HCT116 (cell line): ENCODE data around the gene KANK2. TPM values are rescaled to one million over a fixed set of nuclear protein-coding genes. Genes with fewer than 3 reads are reported as not detected.

ENCODE experiments used
- ATAC-seq: fragments of 200-7000 bp; cut with Tn5 transposase; 2 replicates; pipeline ENCODE4 v1.9.1; 2020; ENCODE audit warnings: mild to moderate bottlenecking, moderate library complexity
- BruUV-seq: library from RNA; stranded (reverse); fragments of 400-500 nt; replicated peaks from 2 replicates; lab custom pipeline; 2021; lab: Mats Ljungman, UMichigan
- CTCF ChIA-PET: fragments of 300-600 bp; sonication (Branson Sonifier 250); formaldehyde crosslinking; loops from one replicate; lab custom pipeline; 2021; ENCODE audit warnings: antibody characterized with exemption; lab: Charles Lee
- POLR2A ChIA-PET: fragments of 300-600, 350-600 bp; sonication (Branson Sonifier 250); formaldehyde crosslinking; loops from one replicate; lab custom pipeline; 2021; ENCODE audit warnings: antibody characterized with exemption; lab: Charles Lee
- RAD21 ChIA-PET, 2 experiments: fragments of 300-600 bp; sonication (Branson Sonifier 250); formaldehyde crosslinking; loops; one replicate each; lab custom pipeline; 2023; ENCODE audit warnings: low total read pairs in 2 of 2; ENCODE audit not compliant: uncharacterized antibody in 2 of 2, unreplicated experiment in 2 of 2, low non-redundant PET in 1 of 2; lab: Charles Lee
- DNase-seq: peaks from one replicate; pipeline ENCODE4 v3.0.0-alpha.2; 2010; ENCODE audit warnings: low read depth, low spot score
- H2AFZ ChIP-seq: fragments of 200-600 bp; shearing (Covaris generic), sonication (generic); 2 replicates; pipeline ENCODE4 v1.6.1; 2017; ENCODE audit warnings: low read depth, mixed run types, mixed read lengths, antibody characterized with exemption, low read length; ENCODE audit not compliant: poor library complexity, severe bottlenecking
- H3K27ac ChIP-seq: 2 replicates; pipeline ENCODE4 v1.5.1; 2012; ENCODE audit warnings: low read depth, low read length
- H3K27me3 ChIP-seq: fragments of 200-600 bp; sonication (generic); 2 replicates; pipeline ENCODE4 v1.6.1; 2016; ENCODE audit warnings: mixed run types, low read length, mixed read lengths; ENCODE audit not compliant: insufficient read depth
- H3K36me3 ChIP-seq, 2 experiments: fragments of 200-500 bp in 1 of 2; fragments of 200-600 bp in 1 of 2; sonication (Bioruptor generic) in 1 of 2; sonication (generic) in 1 of 2; 2 replicates each; pipeline versions ENCODE4 v1.5.1 to v1.6.1; 2014 to 2016; ENCODE audit warnings: low read length in 2 of 2, inconsistent platforms in 1 of 2, mixed read lengths in 1 of 2, mixed run types in 1 of 2; ENCODE audit not compliant: insufficient read depth in 2 of 2, control insufficient read depth in 1 of 2
- H3K4me1 ChIP-seq, 2 experiments: fragments of 200-600 bp in 1 of 2; sonication (generic) in 1 of 2; 2 replicates each; pipeline versions ENCODE4 v1.5.1 to v1.6.1; 2012 to 2017; ENCODE audit warnings: low read length in 2 of 2, inconsistent platforms in 1 of 2, mild to moderate bottlenecking in 1 of 2, mixed read lengths in 1 of 2, mixed run types in 1 of 2, moderate library complexity in 1 of 2; ENCODE audit not compliant: insufficient read depth in 2 of 2, control insufficient read depth in 1 of 2
- H3K4me2 ChIP-seq: fragments of 200-600 bp; sonication (generic); 2 replicates; pipeline ENCODE4 v1.6.1; 2017; ENCODE audit warnings: mixed run types, low read length, mixed read lengths
- H3K4me3 ChIP-seq, 2 experiments: fragments of 200-600 bp in 1 of 2; sonication (generic) in 1 of 2; replicated peaks in 1 of 2; 2 replicates each; pipeline ENCODE4 v1.5.1; 2011 to 2016; ENCODE audit warnings: low read length in 2 of 2, control low read depth in 1 of 2, low read depth in 1 of 2, mild to moderate bottlenecking in 1 of 2, mixed read lengths in 1 of 2, mixed run types in 1 of 2
- H3K79me2 ChIP-seq: fragments of 200-600 bp; sonication (generic); 2 replicates; pipeline ENCODE4 v1.6.1; 2017; ENCODE audit warnings: mild to moderate bottlenecking, mixed run types, low read length, moderate library complexity, mixed read lengths; ENCODE audit not compliant: insufficient read depth
- H3K9ac ChIP-seq: fragments of 200-600 bp; sonication (generic); 2 replicates; pipeline ENCODE4 v1.6.1; 2016; ENCODE audit warnings: low read length, mixed read lengths
- H3K9me2 ChIP-seq: fragments of 200-600 bp; sonication (generic), shearing (Covaris generic); 2 replicates; pipeline ENCODE4 v1.6.1; 2017; ENCODE audit warnings: mixed run types, mild to moderate bottlenecking, moderate library complexity; ENCODE audit not compliant: insufficient read depth
- H3K9me3 ChIP-seq, 2 experiments: fragments of 200-500 bp in 1 of 2; fragments of 200-600 bp in 1 of 2; sonication (Bioruptor generic) in 1 of 2; sonication (generic) in 1 of 2; 2 replicates each; pipeline ENCODE4 v1.6.1; 2014 to 2017; ENCODE audit warnings: low read length in 2 of 2, mixed read lengths in 2 of 2, inconsistent platforms in 1 of 2, low read depth in 1 of 2, mild to moderate bottlenecking in 1 of 2, mixed run types in 1 of 2, moderate library complexity in 1 of 2; ENCODE audit not compliant: control insufficient read depth in 1 of 2, insufficient read depth in 1 of 2
- H4K20me1 ChIP-seq: fragments of 200-600 bp; sonication (generic), shearing (Covaris generic); 2 replicates; pipeline ENCODE4 v1.6.1; 2017; ENCODE audit warnings: mixed run types, mild to moderate bottlenecking, moderate library complexity; ENCODE audit not compliant: insufficient read depth
- CBX3 ChIP-seq: IDR thresholded peaks from 2 replicates; pipeline ENCODE4 v1.6.1; 2012; ENCODE audit warnings: low read depth
- CEBPB ChIP-seq: IDR thresholded peaks from 2 replicates; pipeline ENCODE4 v1.6.1; 2012; ENCODE audit warnings: low read depth
- EGR1 ChIP-seq: IDR thresholded peaks from 2 replicates; pipeline ENCODE4 v1.6.1; 2012; ENCODE audit warnings: low read depth
- ELF1 ChIP-seq: IDR thresholded peaks from 2 replicates; pipeline ENCODE4 v1.6.1; 2012; ENCODE audit warnings: low read depth, borderline replicate concordance
- EZH2 ChIP-seq: fragments of 200-600 bp; sonication (generic); IDR thresholded peaks from 2 replicates; pipeline ENCODE4 v1.6.1; 2017; ENCODE audit warnings: antibody characterized with exemption, mixed run types
- JUND ChIP-seq: IDR thresholded peaks from 2 replicates; pipeline ENCODE4 v1.6.1; 2012
- POLR2A ChIP-seq: IDR thresholded peaks from 2 replicates; pipeline ENCODE4 v1.7.0; 2011; ENCODE audit warnings: borderline replicate concordance; ENCODE audit not compliant: insufficient read depth, insufficient read length; ENCODE audit errors: extremely low read depth
- POLR2AphosphoS5 ChIP-seq: IDR thresholded peaks from 2 replicates; pipeline ENCODE4 v1.6.1; 2011; ENCODE audit warnings: mild to moderate bottlenecking, low read depth, low read length, moderate library complexity
- RAD21 ChIP-seq: IDR thresholded peaks from 2 replicates; pipeline ENCODE4 v1.6.1; 2012; ENCODE audit warnings: low read depth, mild to moderate bottlenecking
- SP1 ChIP-seq: IDR thresholded peaks from 2 replicates; pipeline ENCODE4 v1.6.1; 2012; ENCODE audit warnings: low read depth
- SRF ChIP-seq: IDR thresholded peaks from 2 replicates; pipeline ENCODE4 v1.6.1; 2012; ENCODE audit warnings: low read depth
- intact Hi-C: fragments of 100-400 bp; cut with micrococcal nuclease; formaldehyde crosslinking; loops from 2 replicates; pipeline ENCODE4 v1.10.0; 2022
- total RNA-seq: library from RNA; stranded (reverse); gene quantifications from one replicate; pipeline ENCODE4 v1.2.1, GENCODE V29; 2021; ENCODE audit not compliant: unreplicated experiment
- TF ChIP-seq, protein P1 (sequence below), 3 experiments: fragments of 200-600 bp in 1 of 3; sonication (generic) in 1 of 3; IDR thresholded peaks in 2 of 3; conservative IDR thresholded peaks in 1 of 3; 2 replicates each; pipeline ENCODE4 v1.5.1; 2012 to 2017; ENCODE audit warnings: low read depth in 2 of 3, low read length in 2 of 3, antibody characterized with exemption in 1 of 3, borderline replicate concordance in 1 of 3, control low read depth in 1 of 3, mild to moderate bottlenecking in 1 of 3, mixed read lengths in 1 of 3, mixed run types in 1 of 3, moderate library complexity in 1 of 3; ENCODE audit not compliant: insufficient read depth in 1 of 3
- TF ChIP-seq, protein P2 (sequence below): IDR thresholded peaks from 2 replicates; pipeline ENCODE4 v1.6.1; 2012; ENCODE audit warnings: low read depth
- TF ChIP-seq, protein P3 (sequence below): IDR thresholded peaks from 2 replicates; pipeline ENCODE4 v1.6.1; 2012
- TF ChIP-seq, protein P4 (sequence below): IDR thresholded peaks from 2 replicates; pipeline ENCODE4 v1.6.1; 2012

Gene KANK2
- total RNA-seq, 1 experiment from 2014 or later, result 43.6 TPM

DNA sequence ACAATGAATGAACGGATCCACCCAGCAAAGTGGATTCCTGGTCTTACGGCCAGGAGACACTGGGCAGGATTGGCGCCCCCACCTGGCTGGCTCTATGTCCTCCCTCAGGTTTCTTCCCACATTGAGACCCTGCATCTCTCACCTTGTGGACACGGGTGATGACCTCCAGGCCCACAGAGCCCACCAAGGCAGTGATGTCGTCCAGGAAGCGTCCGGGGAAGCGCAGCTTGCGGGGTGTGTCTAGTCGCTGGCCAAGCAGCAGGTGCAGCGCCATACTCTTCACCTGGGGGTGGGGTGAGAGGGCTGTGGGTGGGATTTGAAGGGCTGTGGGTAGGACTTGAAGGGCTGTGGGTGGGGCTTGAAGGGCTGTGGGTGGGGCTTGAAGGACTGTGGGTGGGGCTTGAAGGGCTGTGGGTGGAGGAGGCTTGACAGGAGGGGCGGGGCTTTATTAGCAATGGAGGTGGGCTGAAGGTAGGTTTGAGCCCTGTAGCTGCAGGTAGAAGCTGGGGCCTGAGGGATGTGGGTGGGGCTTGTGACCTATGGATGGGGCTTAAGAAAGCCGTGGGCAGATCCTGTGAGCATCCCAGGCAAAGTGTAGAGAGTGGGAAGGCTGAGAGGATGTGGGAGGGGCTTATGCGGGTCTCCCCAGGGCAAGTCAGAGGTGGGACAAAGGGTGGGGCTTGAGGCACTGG lies 30.0 kb upstream of the KANK2 start:
- Histone ChIP-seq H4K20me1 (no peaks in the 10 kb centered on the region), H3K27ac (no peak overlapping the region), H3K36me3 (peaks cover 0 to 3% of the 10 kb centered on the region in 2 experiments; a peak in 3 of 4 replicates), H3K4me3 (no peak overlapping the region), H3K4me2 (no peak overlapping the region), H3K9ac (no peak overlapping the region), H3K4me1 (peaks cover 4 to 8% of the 10 kb centered on the region in 2 experiments; a peak in 3 of 4 replicates), H3K79me2 (no peaks in the 10 kb centered on the region), H3K9me3 (no peaks in the 10 kb centered on the region), H2AFZ (no peak overlapping the region), H3K27me3 (no peaks in the 10 kb centered on the region), H3K9me2 (no peaks in the 10 kb centered on the region)
- TF ChIP-seq, protein P1, sequence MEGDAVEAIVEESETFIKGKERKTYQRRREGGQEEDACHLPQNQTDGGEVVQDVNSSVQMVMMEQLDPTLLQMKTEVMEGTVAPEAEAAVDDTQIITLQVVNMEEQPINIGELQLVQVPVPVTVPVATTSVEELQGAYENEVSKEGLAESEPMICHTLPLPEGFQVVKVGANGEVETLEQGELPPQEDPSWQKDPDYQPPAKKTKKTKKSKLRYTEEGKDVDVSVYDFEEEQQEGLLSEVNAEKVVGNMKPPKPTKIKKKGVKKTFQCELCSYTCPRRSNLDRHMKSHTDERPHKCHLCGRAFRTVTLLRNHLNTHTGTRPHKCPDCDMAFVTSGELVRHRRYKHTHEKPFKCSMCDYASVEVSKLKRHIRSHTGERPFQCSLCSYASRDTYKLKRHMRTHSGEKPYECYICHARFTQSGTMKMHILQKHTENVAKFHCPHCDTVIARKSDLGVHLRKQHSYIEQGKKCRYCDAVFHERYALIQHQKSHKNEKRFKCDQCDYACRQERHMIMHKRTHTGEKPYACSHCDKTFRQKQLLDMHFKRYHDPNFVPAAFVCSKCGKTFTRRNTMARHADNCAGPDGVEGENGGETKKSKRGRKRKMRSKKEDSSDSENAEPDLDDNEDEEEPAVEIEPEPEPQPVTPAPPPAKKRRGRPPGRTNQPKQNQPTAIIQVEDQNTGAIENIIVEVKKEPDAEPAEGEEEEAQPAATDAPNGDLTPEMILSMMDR (IDR thresholded peaks at IDR 0.05 in 2 of 3, conservative IDR thresholded peaks at IDR 0.05 in 1 of 3; ENCODE audit: borderline replicate concordance in 1 of 3, insufficient read depth in 1 of 3, low read depth in 2 of 3, low read length in 2 of 3), result peak; percentile 12 to 69 (median 67); a peak in 5 of 6 replicates
- TF ChIP-seq RAD21 (peak; percentile 19; the same call in 1 of the 2 replicates), SP1 (no peak)
- ChIA-PET CTCF (interaction anchor here (0.7 kb wide), 1 partner anchor 291 kb away, joined by 3 read pairs; no protein-coding TSS in a partner anchor), RAD21 (no interaction called here), POLR2A (no interaction called here)
- no TSS peak for BruUV-seq
- DNase-seq (peak; percentile 62), ATAC-seq (peak; percentile 93)
- intact Hi-C loops, result no loop called here

DNA sequence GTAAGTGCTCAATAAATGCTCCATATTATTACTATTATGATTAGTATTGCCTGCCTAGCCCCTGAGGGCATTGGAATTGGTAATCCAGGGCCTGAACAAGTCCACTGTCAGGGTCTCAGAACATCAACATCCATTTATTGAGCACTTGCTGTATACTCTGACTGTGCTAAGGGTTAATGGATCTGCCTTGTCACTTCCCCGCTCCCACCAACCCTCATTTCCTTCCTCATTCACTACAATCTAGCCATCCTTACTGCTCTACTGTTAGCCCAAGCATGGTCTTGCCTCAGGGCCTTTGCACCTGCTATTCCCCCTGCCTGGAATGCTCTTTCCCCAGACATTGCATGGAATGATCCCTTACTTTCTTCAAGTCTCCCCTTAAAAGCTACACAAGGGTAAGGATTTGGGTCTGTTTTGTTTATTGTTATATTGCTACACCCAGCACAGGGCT lies 29.4 kb upstream of the KANK2 start:
- intact Hi-C loops, result no loop called here
- peaks cover 3% of the 10 kb centered on the region in 2 experiments; a peak in 2 of 4 replicates for H3K9me3 ChIP-seq
- no peak for DNase-seq
- no peaks in the 10 kb centered on the region for H4K20me1 ChIP-seq
- no peak overlapping the region for H2AFZ ChIP-seq
- no peak overlapping the region for H3K4me3 ChIP-seq
- CTCF ChIA-PET, result no interaction called here
- no TSS peak for BruUV-seq
- peaks cover 4 to 8% of the 10 kb centered on the region in 2 experiments; a peak in 3 of 4 replicates for H3K4me1 ChIP-seq
- peaks cover under 1 to 9% of the 10 kb centered on the region in 2 experiments; a peak in 3 of 4 replicates for H3K36me3 ChIP-seq
- RAD21 ChIA-PET, result no interaction called here
- H3K27ac ChIP-seq, result no peak overlapping the region
- no peaks in the 10 kb centered on the region for H3K79me2 ChIP-seq
- no peaks in the 10 kb centered on the region for H3K9me2 ChIP-seq
- no peaks in the 10 kb centered on the region for H3K27me3 ChIP-seq
- peak; percentile 12; the same call in 1 of the 2 replicates for ATAC-seq
- POLR2A ChIA-PET, result no interaction called here
- H3K9ac ChIP-seq, result no peak overlapping the region
- no peak overlapping the region for H3K4me2 ChIP-seq
- TF ChIP-seq SRF (no peak), EGR1 (no peak), CBX3 (no peak), SP1 (no peak), JUND (no peak), RAD21 (no peak), POLR2AphosphoS5 (no peak), POLR2A (no peak), ELF1 (no peak), EZH2 (no peak), CEBPB (no peak)
- TF ChIP-seq, protein P2, sequence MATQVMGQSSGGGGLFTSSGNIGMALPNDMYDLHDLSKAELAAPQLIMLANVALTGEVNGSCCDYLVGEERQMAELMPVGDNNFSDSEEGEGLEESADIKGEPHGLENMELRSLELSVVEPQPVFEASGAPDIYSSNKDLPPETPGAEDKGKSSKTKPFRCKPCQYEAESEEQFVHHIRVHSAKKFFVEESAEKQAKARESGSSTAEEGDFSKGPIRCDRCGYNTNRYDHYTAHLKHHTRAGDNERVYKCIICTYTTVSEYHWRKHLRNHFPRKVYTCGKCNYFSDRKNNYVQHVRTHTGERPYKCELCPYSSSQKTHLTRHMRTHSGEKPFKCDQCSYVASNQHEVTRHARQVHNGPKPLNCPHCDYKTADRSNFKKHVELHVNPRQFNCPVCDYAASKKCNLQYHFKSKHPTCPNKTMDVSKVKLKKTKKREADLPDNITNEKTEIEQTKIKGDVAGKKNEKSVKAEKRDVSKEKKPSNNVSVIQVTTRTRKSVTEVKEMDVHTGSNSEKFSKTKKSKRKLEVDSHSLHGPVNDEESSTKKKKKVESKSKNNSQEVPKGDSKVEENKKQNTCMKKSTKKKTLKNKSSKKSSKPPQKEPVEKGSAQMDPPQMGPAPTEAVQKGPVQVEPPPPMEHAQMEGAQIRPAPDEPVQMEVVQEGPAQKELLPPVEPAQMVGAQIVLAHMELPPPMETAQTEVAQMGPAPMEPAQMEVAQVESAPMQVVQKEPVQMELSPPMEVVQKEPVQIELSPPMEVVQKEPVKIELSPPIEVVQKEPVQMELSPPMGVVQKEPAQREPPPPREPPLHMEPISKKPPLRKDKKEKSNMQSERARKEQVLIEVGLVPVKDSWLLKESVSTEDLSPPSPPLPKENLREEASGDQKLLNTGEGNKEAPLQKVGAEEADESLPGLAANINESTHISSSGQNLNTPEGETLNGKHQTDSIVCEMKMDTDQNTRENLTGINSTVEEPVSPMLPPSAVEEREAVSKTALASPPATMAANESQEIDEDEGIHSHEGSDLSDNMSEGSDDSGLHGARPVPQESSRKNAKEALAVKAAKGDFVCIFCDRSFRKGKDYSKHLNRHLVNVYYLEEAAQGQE, result no peak
- TF ChIP-seq, protein P3, sequence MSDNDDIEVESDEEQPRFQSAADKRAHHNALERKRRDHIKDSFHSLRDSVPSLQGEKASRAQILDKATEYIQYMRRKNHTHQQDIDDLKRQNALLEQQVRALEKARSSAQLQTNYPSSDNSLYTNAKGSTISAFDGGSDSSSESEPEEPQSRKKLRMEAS, result no peak
- TF ChIP-seq, protein P4, sequence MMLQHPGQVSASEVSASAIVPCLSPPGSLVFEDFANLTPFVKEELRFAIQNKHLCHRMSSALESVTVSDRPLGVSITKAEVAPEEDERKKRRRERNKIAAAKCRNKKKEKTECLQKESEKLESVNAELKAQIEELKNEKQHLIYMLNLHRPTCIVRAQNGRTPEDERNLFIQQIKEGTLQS, result no peak
